HepG2 (cell line): ENCODE results near the gene VWA2.

Source experiments
- ESRRA ChIP-seq: sonication (generic); formaldehyde crosslinking; IDR thresholded peaks from 2 replicates; pipeline ENCODE4 v1.5.1; 2020; ENCODE audit warnings: mild to moderate bottlenecking, low read depth, missing genetic modification reagents
- FOXO1 ChIP-seq: sonication (generic); formaldehyde crosslinking; IDR thresholded peaks from 2 replicates; pipeline ENCODE4 v1.4.0; 2020; ENCODE audit warnings: missing genetic modification reagents
- POLR2AphosphoS5 ChIP-seq: IDR thresholded peaks from 2 replicates; pipeline ENCODE4 v1.6.1; 2012; ENCODE audit warnings: low read depth, low read length
- REST ChIP-seq, 2 experiments: IDR thresholded peaks; 2 replicates each; pipeline ENCODE4 v1.6.1; 2011 to 2012; ENCODE audit warnings: low read length in 2 of 2, borderline replicate concordance in 1 of 2, low read depth in 1 of 2, mild to moderate bottlenecking in 1 of 2, moderate library complexity in 1 of 2
- ZKSCAN8 ChIP-seq: IDR thresholded peaks from 2 replicates; pipeline ENCODE4 v1.6.1; 2016; ENCODE audit warnings: borderline replicate concordance, missing genetic modification reagents, missing compliant biosample characterization

- TF ChIP-seq REST (IDR thresholded peaks at IDR 0.05; ENCODE audit: borderline replicate concordance in 1 of 2, low read depth in 1 of 2, low read length in 2 of 2) = no peak
- no peak for TF ChIP-seq ESRRA (CRISPR knock-in tag)
- TF ChIP-seq ZKSCAN8 (CRISPR knock-in tag) = no peak
- TF ChIP-seq FOXO1 (CRISPR knock-in tag) = no peak
- no peak for TF ChIP-seq POLR2AphosphoS5
These were observed 66.5 kb downstream of the VWA2 start for GRCh38 chr10:114305521-114305925.
